GM18505 (cell line): ENCODE results near the gene NDUFA13.

ENCODE experiments used
- ATAC-seq: cut with Tn5 transposase; IDR thresholded peaks from one replicate; pipeline ENCODE4 v1.9.1; 2021; ENCODE audit not compliant: unreplicated experiment
- POLR2A ChIP-seq: IDR thresholded peaks from 4 replicates; pipeline ENCODE4 v1.6.1; 2011; ENCODE audit warnings: borderline replicate concordance; ENCODE audit not compliant: insufficient read depth, insufficient read length; ENCODE audit errors: extremely low read depth

Gene NDUFA13

GRCh38 chr19:19545707-19546106 is 29.7 kb downstream of the NDUFA13 start:
- no peak for ATAC-seq
- TF ChIP-seq POLR2A, result no peak

- no peak for ATAC-seq
- TF ChIP-seq POLR2A, result no peak
These were observed 30.7 kb downstream of the NDUFA13 start for GRCh38 chr19:19546751-19547162.

GRCh38 chr19:19547674-19548336 is 31.8 kb downstream of the NDUFA13 start:
- no peak for ATAC-seq
- TF ChIP-seq POLR2A, result no peak

GRCh38 chr19:19548915-19549759 is 33.1 kb downstream of the NDUFA13 start:
- no peak for ATAC-seq
- no peak for TF ChIP-seq POLR2A

- ATAC-seq, result no peak
- no peak for TF ChIP-seq POLR2A
These were observed 33.9 kb downstream of the NDUFA13 start for GRCh38 chr19:19549804-19550464.

DNA sequence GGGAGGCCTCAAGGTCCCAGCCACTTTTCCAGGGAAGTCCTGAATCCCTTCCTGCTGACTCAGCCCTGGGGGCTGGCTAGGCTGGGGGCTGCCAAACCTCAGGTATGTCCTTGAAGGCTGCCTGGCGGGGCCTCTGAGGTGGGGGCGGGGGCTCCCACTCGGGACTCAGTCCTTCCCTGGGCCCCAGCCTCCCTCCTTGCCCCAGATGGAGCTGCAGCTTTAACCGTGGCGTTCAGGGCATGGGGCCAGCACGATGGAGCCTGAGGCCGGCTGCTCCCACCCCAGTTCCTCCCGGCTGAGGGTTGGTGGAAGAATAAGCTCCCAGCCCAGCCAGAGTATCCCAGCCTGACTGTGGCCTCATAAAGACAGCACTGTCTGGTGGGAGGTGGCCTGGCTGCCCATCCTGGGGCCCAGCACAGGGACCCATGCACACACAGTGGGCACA is 34.5 kb downstream of the NDUFA13 start:
- no peak for TF ChIP-seq POLR2A
- ATAC-seq, result no peak

- ATAC-seq, result no peak
- TF ChIP-seq POLR2A, result no peak
These were observed 35.2 kb downstream of the NDUFA13 start for GRCh38 chr19:19550972-19551852.

DNA sequence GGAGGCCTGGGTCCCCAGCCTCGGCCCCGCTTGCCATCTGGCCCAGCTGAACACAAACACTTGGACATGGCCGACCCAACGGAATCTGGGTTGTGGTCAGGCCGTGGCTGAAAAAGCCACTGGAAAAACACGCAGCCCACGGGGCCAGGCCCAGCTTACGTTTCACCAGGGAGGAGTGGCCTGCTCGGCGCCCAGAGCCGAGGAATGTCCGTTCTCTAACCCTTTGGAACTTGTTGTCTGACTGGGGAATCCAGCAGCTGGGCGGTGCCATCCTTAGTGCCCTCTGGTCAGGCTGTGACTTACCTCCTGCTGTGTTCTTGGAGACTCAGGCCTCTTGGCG is 35.8 kb downstream of the NDUFA13 start:
- no peak for ATAC-seq
- TF ChIP-seq POLR2A, result no peak

DNA sequence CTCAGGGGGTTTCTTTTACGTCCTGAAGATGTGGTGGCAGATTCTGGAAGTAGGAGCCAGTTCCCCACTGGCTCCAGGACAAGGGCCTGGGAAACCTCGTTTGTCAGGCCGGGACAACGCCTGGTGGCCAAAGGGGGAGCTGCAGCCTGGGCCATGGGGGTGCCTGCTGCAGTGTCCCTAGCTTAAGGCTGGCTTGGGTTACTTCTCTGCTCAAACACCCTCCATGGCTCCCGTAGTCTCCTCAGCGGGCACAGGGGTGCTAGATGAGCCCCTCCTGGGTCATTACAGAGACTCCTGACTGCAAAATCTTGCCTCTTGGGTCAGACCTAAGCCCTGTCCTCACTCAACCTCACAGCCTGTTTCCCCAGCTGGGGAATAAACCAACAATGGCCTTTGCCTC is 36.8 kb downstream of the NDUFA13 start:
- no peak for ATAC-seq
- TF ChIP-seq POLR2A, result no peak

GRCh38 chr19:19553670-19554069 is 37.6 kb downstream of the NDUFA13 start:
- TF ChIP-seq POLR2A, result no peak
- no peak for ATAC-seq

DNA sequence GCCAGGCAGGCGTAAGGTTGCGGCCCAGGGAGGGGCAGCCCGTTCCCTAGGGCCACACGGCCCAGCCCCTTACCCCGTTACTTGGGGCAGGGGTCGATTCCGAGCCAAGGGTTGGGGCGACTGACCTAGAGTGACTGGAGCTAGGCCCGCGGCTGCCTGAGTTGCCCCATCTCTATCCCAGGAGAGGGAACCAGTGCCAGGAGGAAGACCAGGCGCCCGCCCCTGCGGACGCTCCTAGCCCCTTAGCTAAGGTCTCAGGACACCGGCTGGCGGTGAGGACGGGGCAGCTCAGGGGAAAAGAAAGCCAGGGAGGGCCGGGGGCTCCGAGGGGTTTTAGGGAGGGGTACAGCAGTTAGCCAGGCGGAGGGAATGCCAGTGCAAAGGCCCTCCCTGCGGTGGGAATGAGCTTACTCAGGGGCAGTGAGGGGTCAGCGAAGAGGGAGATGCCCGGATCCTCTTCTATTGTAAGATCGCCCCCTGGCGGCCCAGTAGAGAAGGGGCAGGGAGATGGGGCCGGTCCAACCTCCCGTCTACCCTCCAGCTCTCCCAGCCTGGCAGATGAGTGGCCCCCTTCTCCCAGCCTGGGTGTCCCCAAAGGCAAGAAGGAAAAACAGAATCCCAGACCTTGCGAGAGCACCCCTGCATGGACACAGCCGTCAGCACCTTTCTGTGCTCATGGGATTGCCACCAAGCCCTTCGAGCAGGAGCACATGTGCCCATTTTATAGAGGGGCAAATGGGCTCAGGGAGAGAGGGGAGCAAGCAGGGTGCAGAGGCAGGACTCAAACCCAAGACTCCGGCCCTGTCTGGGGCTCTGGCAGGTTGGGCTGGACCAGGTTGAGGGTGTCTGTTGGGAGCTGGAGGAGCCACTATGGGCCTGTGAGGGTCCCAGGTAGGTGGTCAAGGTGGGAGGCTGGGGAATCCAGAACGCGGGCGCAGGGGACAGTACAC is 38.3 kb downstream of the NDUFA13 start:
- no peak for ATAC-seq
- no peak for TF ChIP-seq POLR2A

GRCh38 chr19:19558055-19558454 is 42.0 kb downstream of the NDUFA13 start:
- ATAC-seq, result no peak
- TF ChIP-seq POLR2A, result no peak
